Tibial nerve (tissue), 4 donors: ENCODE results near the gene FKBP8. TPM values are rescaled to one million over a fixed set of nuclear protein-coding genes. Genes with fewer than 3 reads are reported as not detected.

Experiments
- DNase-seq, 2 donors: peaks; one replicate each; pipeline ENCODE4 v3.0.0-alpha.2; 2019; ENCODE audit warnings: low spot score in 2 of 2
- H3K27ac ChIP-seq, 4 donors: fragments of 200-600 bp; sonication (generic) in 3 of 4; one replicate each; pipeline ENCODE4 v1.5.1; 2017 to 2019; ENCODE audit warnings: mild to moderate bottlenecking in 1 of 4
- H3K27me3 ChIP-seq, 2 donors: fragments of 200-600 bp; sonication (generic) in 1 of 2; one replicate each; pipeline versions ENCODE4 v1.5.1 to v1.6.0; 2017 to 2019
- H3K36me3 ChIP-seq, 3 donors: fragments of 200-600 bp; sonication (generic); one replicate each; pipeline ENCODE4 v1.5.1; 2018 to 2019
- H3K4me1 ChIP-seq, 4 donors: fragments of 200-600 bp; sonication (generic) in 3 of 4; one replicate each; pipeline ENCODE4 v1.5.1; 2017 to 2019
- H3K4me3 ChIP-seq, 4 donors: fragments of 200-600 bp; sonication (generic) in 3 of 4; one replicate each; pipeline ENCODE4 v1.5.1; 2017 to 2019; ENCODE audit warnings: mild to moderate bottlenecking in 1 of 4, moderate library complexity in 1 of 4
- H3K9me3 ChIP-seq, 4 donors: fragments of 200-600 bp; sonication (generic) in 3 of 4; one replicate each; pipeline ENCODE4 v1.5.1; 2017 to 2019
- CTCF ChIP-seq, 5 experiments: fragments of 200-600 bp in 3 of 5; fragments of 450-650 bp in 2 of 5; sonication (generic) in 3 of 5; IDR thresholded peaks; one replicate each; pipeline ENCODE4 v1.5.1; 2016 to 2019; ENCODE audit warnings: antibody characterized with exemption in 5 of 5, mild to moderate bottlenecking in 3 of 5, moderate library complexity in 2 of 5
- EP300 ChIP-seq, 2 donors: sonication (generic); formaldehyde crosslinking; IDR thresholded peaks; one replicate each; pipeline ENCODE4 v1.6.1; 2017; ENCODE audit warnings: antibody characterized with exemption in 2 of 2, mild to moderate bottlenecking in 1 of 2
- POLR2A ChIP-seq, 2 donors: fragments of 450-650 bp; IDR thresholded peaks; one replicate each; pipeline ENCODE4 v1.6.1; 2017; ENCODE audit warnings: antibody characterized with exemption in 2 of 2, mild to moderate bottlenecking in 2 of 2, moderate library complexity in 2 of 2
- WGBS, 2 donors: methylation state at CpG; one replicate each; pipeline ENCODE4 v1.1.5; 2018; 5-methylcytosine and 5-hydroxymethylcytosine counted together
- total RNA-seq, 4 donors: library from RNA; depleted of rRNA; stranded (reverse); fragments of >200 nt; gene quantifications; one replicate each; pipeline ENCODE4 v1.1.0, GENCODE V29; 2016

FKBP8 gene
- total RNA-seq, 4 donors from 2014 or later = 391 to 451 (median 434) TPM

DNA sequence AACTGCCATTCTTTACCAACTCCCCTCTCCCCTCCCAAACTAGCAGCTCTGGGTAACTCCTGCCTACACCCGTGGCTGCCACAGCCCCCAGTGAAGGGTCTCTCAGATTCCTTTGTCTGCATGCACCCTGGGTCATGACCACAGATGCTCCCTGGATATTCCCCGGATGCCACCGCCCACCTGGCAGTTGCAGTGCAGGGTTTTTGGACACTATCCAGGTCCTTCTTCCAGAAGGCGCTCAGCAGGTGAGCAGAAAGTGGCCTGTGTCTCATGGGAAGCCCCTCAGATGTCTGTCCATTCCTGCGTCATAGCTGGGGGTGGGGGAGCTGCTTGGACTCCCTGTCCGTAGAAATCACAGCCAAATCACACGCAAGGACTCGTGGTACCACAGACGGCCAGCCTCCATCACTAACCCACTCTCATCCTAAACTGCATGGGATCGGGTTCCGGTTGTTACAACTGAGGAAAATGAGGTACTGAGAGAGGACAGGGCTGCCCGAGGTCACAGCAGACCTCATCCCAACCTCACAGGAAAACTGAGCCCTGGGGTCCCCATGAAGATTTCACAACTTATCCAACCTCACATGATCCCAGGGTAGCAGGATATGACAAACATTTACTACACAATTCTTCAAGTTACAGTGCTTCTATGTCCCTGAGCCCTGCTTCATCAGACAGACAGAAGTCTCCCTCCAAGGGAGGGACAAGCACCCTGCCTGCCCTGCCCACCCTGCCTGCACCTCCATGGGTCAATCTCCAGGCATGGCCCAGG is 60.1 kb downstream of the FKBP8 start:
- H3K9me3 ChIP-seq = no peaks in the 10 kb centered on the region
- no peak for DNase-seq
- no peak overlapping the region for H3K4me3 ChIP-seq
- peak overlapping the region in 2 of 4 donors; percentile 14 to 47 for H3K27ac ChIP-seq
- H3K4me1 ChIP-seq = peaks cover 0 to 88% (median 70%) of the 10 kb centered on the region in 4 donors
- H3K36me3 ChIP-seq = no peaks in the 10 kb centered on the region
- no peaks in the 10 kb centered on the region for H3K27me3 ChIP-seq
- WGBS, 2 donors = 56 to 62% methylated on average over 12 of the region's 12 CpGs
- TF ChIP-seq CTCF (IDR thresholded peaks at IDR 0.05) (no peak), EP300 (IDR thresholded peaks at IDR 0.05) (no peak), POLR2A (IDR thresholded peaks at IDR 0.05) (no peak)

Other genes with a start within 250 kb of the FKBP8 start
- gene LSM4, start 220.5 kb downstream of the FKBP8 start, total RNA-seq = 100 to 1,000 TPM in 3 of 4 donors, 10 to 100 TPM in 1; 70.4 to 167 (median 156) TPM
- gene PGPEP1, start 203.0 kb downstream of the FKBP8 start, total RNA-seq = 10 to 100 TPM; 15.9 to 27.9 (median 20.1) TPM
- gene GDF15, start 157.4 kb downstream of the FKBP8 start, total RNA-seq = 10 to 100 TPM in 2 of 4 donors, 1 to 10 TPM in 2; 4.2 to 31.0 (median 13.2) TPM
- 10 to 100 TPM in 2 of 4 donors, 1 to 10 TPM in 2; 9.0 to 13.8 (median 9.8) TPM for gene LRRC25, start 146.0 kb downstream of the FKBP8 start, total RNA-seq
- 100 to 1,000 TPM in 1 of 4 donors, 10 to 100 TPM in 3; 67.4 to 172 (median 84.2) TPM for gene SSBP4, start 124.2 kb downstream of the FKBP8 start, total RNA-seq
- gene ISYNA1, start 105.4 kb downstream of the FKBP8 start, total RNA-seq = 10 to 100 TPM; 43.5 to 82.2 (median 52.4) TPM
- gene ELL, start 21.5 kb downstream of the FKBP8 start, total RNA-seq = 10 to 100 TPM; 13.8 to 45.9 (median 26.0) TPM
- gene KXD1, start 14.3 kb upstream of the FKBP8 start, total RNA-seq = 100 to 1,000 TPM; 122 to 298 (median 167) TPM
- gene UBA52, start 28.3 kb upstream of the FKBP8 start, total RNA-seq = 100 to 1,000 TPM; 504 to 826 (median 521) TPM
- gene REX1BD, start 45.2 kb upstream of the FKBP8 start, total RNA-seq = 100 to 1,000 TPM; 186 to 226 (median 210) TPM
- gene CRLF1, start 63.2 kb upstream of the FKBP8 start, total RNA-seq = 100 to 1,000 TPM in 1 of 4 donors, 10 to 100 TPM in 3; 27.4 to 115 (median 43.6) TPM
- 10 to 100 TPM in 1 of 4 donors, 1 to 10 TPM in 2, not detected in 1; 3.1 to 12.6 (median 4.2) TPM for gene TMEM59L, start 69.3 kb upstream of the FKBP8 start, total RNA-seq
- 10 to 100 TPM; 12.9 to 38.4 (median 15.1) TPM for gene KLHL26, start 93.5 kb upstream of the FKBP8 start, total RNA-seq
- 1 to 10 TPM; 4.0 to 7.8 (median 6.7) TPM for gene CRTC1, start 140.1 kb upstream of the FKBP8 start, total RNA-seq
- 100 to 1,000 TPM in 1 of 4 donors, 10 to 100 TPM in 3; 14.0 to 117 (median 25.3) TPM for gene COMP, start 247.7 kb upstream of the FKBP8 start, total RNA-seq